Measurements from ENCODE around the gene TOE1. TPM values are rescaled to one million over a fixed set of nuclear protein-coding genes. Genes with fewer than 3 reads are reported as not detected.

Gene TOE1
- total and polyA plus RNA-seq, 12 donors, result 3.3 to 17.7 (median 10.1) TPM

DNA sequence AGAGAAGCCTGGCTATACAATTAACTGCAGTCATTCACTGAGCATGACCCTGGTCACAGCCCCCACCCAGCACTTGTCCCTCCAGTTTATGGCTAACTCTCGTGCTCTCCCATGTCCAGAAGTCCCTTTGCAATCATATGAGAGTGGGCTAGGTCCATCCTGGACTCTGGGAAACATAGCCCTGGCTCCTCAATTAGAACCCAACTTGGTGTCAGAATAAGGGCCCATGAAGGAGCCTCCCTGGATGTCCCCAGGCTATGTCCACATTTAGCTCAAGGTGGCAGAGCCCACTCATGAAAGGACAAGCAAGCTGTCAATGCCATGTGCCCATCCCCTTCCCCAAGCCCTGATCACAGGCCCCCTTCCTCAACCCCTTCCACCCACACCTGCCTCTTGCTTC is 40.7 kb upstream of the TOE1 start:
- intact Hi-C loops (cut with DNase I), result loop anchor here (5.0 kb wide), 2 partner anchors 92 to 282 kb away; partner anchors contain the start of gene ZSWIM5 (in 1 of the 2)

DNA sequence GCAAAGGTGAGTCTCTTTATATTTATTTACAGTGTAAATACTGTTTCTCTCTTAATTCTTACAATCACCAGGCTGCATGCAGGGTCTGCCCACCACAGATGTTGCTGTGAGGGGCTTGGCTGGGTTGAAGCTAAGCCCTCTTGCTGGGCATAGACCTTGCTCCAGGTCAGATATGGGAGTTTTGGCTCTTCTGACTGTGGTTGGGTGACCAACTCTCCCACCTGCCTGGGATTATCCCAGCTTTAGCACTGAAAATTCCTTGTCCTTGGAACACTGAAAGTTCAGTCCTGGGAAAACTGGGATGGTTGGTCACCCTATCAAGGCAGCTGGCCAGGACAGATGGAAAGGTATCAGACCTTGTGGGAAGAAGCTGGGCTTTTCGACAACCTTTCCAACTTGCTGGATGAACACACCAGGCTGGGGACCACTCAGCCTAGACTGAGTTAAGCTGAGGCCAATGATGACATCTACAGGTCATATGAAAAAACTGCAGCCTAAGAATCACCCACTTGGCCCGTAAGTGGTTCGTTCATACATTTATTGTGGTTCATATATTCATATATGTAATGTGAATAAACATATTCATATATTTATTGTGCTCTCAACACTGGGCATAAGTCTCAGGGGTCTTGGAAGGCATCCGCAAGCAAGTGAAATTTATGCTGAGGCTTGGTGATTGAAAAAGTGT is 39.8 kb upstream of the TOE1 start:
- H3K27ac ChIP-seq, result no peak overlapping the region
- TF ChIP-seq, protein P1, sequence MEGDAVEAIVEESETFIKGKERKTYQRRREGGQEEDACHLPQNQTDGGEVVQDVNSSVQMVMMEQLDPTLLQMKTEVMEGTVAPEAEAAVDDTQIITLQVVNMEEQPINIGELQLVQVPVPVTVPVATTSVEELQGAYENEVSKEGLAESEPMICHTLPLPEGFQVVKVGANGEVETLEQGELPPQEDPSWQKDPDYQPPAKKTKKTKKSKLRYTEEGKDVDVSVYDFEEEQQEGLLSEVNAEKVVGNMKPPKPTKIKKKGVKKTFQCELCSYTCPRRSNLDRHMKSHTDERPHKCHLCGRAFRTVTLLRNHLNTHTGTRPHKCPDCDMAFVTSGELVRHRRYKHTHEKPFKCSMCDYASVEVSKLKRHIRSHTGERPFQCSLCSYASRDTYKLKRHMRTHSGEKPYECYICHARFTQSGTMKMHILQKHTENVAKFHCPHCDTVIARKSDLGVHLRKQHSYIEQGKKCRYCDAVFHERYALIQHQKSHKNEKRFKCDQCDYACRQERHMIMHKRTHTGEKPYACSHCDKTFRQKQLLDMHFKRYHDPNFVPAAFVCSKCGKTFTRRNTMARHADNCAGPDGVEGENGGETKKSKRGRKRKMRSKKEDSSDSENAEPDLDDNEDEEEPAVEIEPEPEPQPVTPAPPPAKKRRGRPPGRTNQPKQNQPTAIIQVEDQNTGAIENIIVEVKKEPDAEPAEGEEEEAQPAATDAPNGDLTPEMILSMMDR (IDR thresholded peaks at IDR 0.05), result peak; percentile 52 to 81 (median 77)
- TF ChIP-seq POLR2A (IDR thresholded peaks at IDR 0.05), result no peak
- H3K36me3 ChIP-seq (replicated peaks in 1 of 2), result no peaks in the 10 kb centered on the region
- no peak overlapping the region for H3K4me3 ChIP-seq
- 9 to 16% (median 11%) methylated on average over 4 of the region's 4 CpGs for WGBS, 4 donors
- intact Hi-C loops (cut with DNase I), result loop anchor here (5.0 kb wide), 2 partner anchors 93 to 283 kb away; partner anchors contain the start of gene ZSWIM5 (in 1 of the 2)
- peaks cover 9 to 13% of the 10 kb centered on the region in 2 donors for H3K4me1 ChIP-seq (replicated peaks in 1 of 2)
- H3K27me3 ChIP-seq, result no peaks in the 10 kb centered on the region
- peak; percentile 48 to 80 (median 68) for DNase-seq
- no peaks in the 10 kb centered on the region for H3K9me3 ChIP-seq (replicated peaks in 1 of 3)

More for the DNA sequence above, 40.7 kb upstream of the TOE1 start:
- Histone ChIP-seq H3K4me1 (replicated peaks in 1 of 2) (peaks cover 2 to 6% of the 10 kb centered on the region in 2 donors), H3K27me3 (no peaks in the 10 kb centered on the region), H3K36me3 (replicated peaks in 1 of 2) (no peaks in the 10 kb centered on the region), H3K4me3 (no peak overlapping the region), H3K27ac (no peak overlapping the region), H3K9me3 (replicated peaks in 1 of 3) (no peaks in the 10 kb centered on the region)
- WGBS, 4 donors, result 81 to 88% (median 84%) methylated on average over 1 of the region's 1 CpG
- TF ChIP-seq, protein P1 (IDR thresholded peaks at IDR 0.05), result no peak
- TF ChIP-seq POLR2A (IDR thresholded peaks at IDR 0.05), result no peak
- DNase-seq, result no peak

DNA sequence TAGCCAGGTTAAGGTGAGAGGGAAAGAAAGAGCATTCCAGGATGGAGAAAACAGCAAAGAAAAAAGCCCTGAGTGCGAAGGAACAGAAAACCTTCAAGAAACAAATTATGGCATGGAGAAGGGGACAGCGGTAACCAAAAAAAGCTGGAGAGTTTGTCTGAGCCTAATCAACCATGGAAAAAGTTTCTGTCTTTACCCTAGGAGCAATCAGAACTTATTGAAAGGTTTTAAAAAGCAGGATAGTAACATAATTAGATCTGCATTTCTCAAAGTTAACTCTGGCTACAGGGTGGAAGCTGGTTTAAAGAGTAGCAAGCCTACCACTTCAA is 39.3 kb upstream of the TOE1 start:
- TF ChIP-seq, protein P1 (IDR thresholded peaks at IDR 0.05), result no peak
- no peak for TF ChIP-seq POLR2A (IDR thresholded peaks at IDR 0.05)
- DNase-seq, result no peak
- no peaks in the 10 kb centered on the region for H3K27me3 ChIP-seq
- no peaks in the 10 kb centered on the region for H3K36me3 ChIP-seq (replicated peaks in 1 of 2)
- H3K4me3 ChIP-seq, result no peak overlapping the region
- 54 to 64% (median 57%) methylated on average over 2 of the region's 2 CpGs for WGBS, 4 donors
- H3K9me3 ChIP-seq (replicated peaks in 1 of 3), result no peaks in the 10 kb centered on the region
- H3K4me1 ChIP-seq (replicated peaks in 1 of 2), result peaks cover 9 to 13% of the 10 kb centered on the region in 2 donors
- intact Hi-C loops (cut with DNase I), result no loop called here
- no peak overlapping the region for H3K27ac ChIP-seq

DNA sequence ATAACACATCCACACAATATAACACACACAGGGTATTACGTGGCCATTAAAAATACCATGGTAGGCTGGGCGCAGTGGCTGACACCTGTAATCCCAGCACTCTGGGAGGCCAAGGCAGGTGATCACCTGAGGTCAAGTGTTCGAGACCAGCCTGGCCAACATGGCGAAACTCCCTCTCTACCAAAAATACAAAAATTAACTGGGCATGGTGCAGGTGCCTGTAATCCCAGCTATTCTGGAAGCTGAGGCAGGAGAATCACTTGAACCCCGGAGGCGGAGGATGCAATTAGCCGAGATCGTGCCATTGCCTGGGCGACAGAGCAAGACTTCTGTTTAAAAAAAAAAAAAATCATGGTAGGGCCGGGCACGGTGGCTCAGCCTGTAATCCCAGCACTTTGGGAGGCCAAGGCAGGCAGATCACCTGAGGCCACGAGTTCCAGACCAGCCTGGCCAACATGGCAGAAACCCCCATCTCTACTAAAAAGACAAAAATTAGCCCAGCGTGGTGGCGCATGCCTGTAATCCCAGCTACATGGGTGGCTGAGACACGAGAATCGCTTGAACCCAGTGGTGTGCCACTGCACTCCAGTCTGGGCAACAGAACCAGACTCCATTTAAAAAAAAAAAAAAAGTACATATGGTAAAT is 37.3 kb upstream of the TOE1 start:
- H3K9me3 ChIP-seq (replicated peaks in 1 of 3), result no peaks in the 10 kb centered on the region
- H3K4me3 ChIP-seq, result peak overlapping the region in 3 of 4 donors; percentile 39 to 78 (median 47)
- TF ChIP-seq, protein P1 (IDR thresholded peaks at IDR 0.05), result no peak
- TF ChIP-seq POLR2A (IDR thresholded peaks at IDR 0.05), result no peak
- H3K27ac ChIP-seq, result peak overlapping the region in 4 of 5 donors; percentile 59 to 92 (median 83)
- peak in 1 of 7 donors; percentile 20 for DNase-seq
- 89 to 92% (median 92%) methylated on average over 16 of the region's 16 CpGs for WGBS, 4 donors
- intact Hi-C loops (cut with DNase I), result loop anchor here in 1 of 2 donors (2.0 kb wide), 1 partner anchor 290 kb away; the partner anchor contains the start of gene UROD
- H3K27me3 ChIP-seq, result no peaks in the 10 kb centered on the region
- H3K36me3 ChIP-seq (replicated peaks in 1 of 2), result no peaks in the 10 kb centered on the region
- peaks cover 9 to 13% of the 10 kb centered on the region in 2 donors for H3K4me1 ChIP-seq (replicated peaks in 1 of 2)

Measured in adrenal gland (tissue), 12 donors.